Vagina (tissue), 2 donors: Measurements from ENCODE around the gene FCRL1.

ENCODE experiments used
- CTCF ChIP-seq, 3 experiments: fragments of 450-650 bp in 2 of 3; fragments of 200-600 bp in 1 of 3; sonication (generic) in 1 of 3; IDR thresholded peaks; one replicate each; pipeline ENCODE4 v1.5.1; 2017 to 2019; ENCODE audit warnings: antibody characterized with exemption in 3 of 3, mild to moderate bottlenecking in 2 of 3, moderate library complexity in 2 of 3
- POLR2A ChIP-seq, 2 donors: fragments of 450-650 bp; IDR thresholded peaks; one replicate each; pipeline ENCODE4 v1.6.1; 2017; ENCODE audit warnings: antibody characterized with exemption in 2 of 2, mild to moderate bottlenecking in 2 of 2, moderate library complexity in 2 of 2
- POLR2AphosphoS5 ChIP-seq, 2 donors: sonication (generic); formaldehyde crosslinking; IDR thresholded peaks; one replicate each; pipeline ENCODE4 v1.9.0; 2017; ENCODE audit warnings: antibody characterized with exemption in 2 of 2, mild to moderate bottlenecking in 2 of 2, low read depth in 1 of 2; ENCODE audit not compliant: insufficient read depth in 1 of 2

DNA sequence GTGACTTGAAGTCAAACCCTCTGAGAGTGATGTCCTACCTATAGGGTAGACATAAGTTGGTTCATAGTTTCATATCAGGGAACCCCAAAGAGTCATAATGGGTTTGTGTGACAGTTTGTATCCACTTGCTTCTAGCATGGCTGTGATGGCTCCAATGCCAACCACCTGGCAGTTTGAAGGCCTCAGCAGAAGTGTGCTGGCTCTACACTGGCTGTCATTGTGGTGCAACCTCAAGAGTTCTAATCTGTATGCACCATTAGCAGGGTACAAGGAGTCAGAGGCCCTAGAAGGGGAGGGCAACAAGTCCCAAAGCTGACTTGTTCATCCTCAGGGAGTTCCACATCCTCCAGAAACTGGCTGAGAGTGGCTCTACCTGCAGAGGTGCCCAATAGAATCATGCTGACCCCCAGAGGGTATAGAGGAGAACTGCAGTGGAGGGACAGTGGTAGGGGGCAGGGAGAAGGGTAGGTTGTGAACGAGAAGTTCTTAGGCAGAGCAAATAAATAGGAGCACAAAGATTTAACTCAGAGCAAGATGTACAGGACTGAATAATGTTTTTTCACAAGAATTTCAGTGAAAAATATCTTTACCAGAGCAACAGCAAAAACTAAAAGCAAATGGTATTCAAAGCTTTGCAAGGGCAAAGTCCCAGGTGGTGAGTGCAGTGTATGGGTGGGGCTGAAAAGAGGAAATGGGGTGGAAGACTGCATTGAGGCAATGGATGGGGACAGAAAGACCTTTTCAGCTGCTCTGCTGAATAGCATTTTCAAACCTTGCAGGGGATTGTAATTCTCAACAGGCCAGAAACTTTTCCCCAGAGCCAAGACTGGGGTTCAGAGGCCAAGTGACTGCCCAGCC, 46.2 kb downstream of the FCRL1 start:
- TF ChIP-seq POLR2AphosphoS5 (IDR thresholded peaks at IDR 0.05; ENCODE audit: insufficient read depth in 1 of 2, low read depth in 1 of 2) = no peak
- TF ChIP-seq CTCF (IDR thresholded peaks at IDR 0.05) = no peak
- no peak for TF ChIP-seq POLR2A (IDR thresholded peaks at IDR 0.05)
